Stimulated activated naive B cell treated with anti-CD40 and anti-IgM and Interleukin-4, amounts not matched to agents 10 μg/mL and 1 μg/mL and 100 μg/mL, for 72 hours (primary cell): ENCODE measurements around the gene DUS1L.

Experiments used
- ATAC-seq, 2 donors: fragments of 150-1000 bp; cut with Tn5 transposase; replicated peaks; 2 replicates each; pipeline ENCODE4 v1.10.0; 2021; ENCODE audit warnings: moderate library complexity in 1 of 2
- DNase-seq: peaks from one replicate; pipeline ENCODE4 v3.0.0; 2021
- H3K27ac Mint-ChIP-seq: one replicate; pipeline ENCODE4 v1.8.0; 2022; ENCODE audit warnings: mild to moderate bottlenecking, mixed read lengths
- H3K27me3 Mint-ChIP-seq, 2 donors: one replicate each; pipeline ENCODE4 v1.8.0; 2022; ENCODE audit warnings: mixed read lengths in 2 of 2
- H3K36me3 Mint-ChIP-seq, 2 donors: one replicate each; pipeline ENCODE4 v1.8.0; 2022; ENCODE audit warnings: mixed read lengths in 2 of 2, mild to moderate bottlenecking in 1 of 2
- H3K4me1 Mint-ChIP-seq, 2 donors: one replicate each; pipeline ENCODE4 v1.8.0; 2022; ENCODE audit warnings: mixed read lengths in 2 of 2, mild to moderate bottlenecking in 1 of 2
- H3K4me3 Mint-ChIP-seq, 2 donors: one replicate each; pipeline ENCODE4 v1.8.0; 2022; ENCODE audit warnings: mild to moderate bottlenecking in 2 of 2, mixed read lengths in 2 of 2, moderate library complexity in 1 of 2
- H3K9me3 Mint-ChIP-seq, 2 donors: one replicate each; pipeline ENCODE4 v1.8.0; 2022; ENCODE audit warnings: mixed read lengths in 2 of 2, mild to moderate bottlenecking in 1 of 2

Gene DUS1L

DNA sequence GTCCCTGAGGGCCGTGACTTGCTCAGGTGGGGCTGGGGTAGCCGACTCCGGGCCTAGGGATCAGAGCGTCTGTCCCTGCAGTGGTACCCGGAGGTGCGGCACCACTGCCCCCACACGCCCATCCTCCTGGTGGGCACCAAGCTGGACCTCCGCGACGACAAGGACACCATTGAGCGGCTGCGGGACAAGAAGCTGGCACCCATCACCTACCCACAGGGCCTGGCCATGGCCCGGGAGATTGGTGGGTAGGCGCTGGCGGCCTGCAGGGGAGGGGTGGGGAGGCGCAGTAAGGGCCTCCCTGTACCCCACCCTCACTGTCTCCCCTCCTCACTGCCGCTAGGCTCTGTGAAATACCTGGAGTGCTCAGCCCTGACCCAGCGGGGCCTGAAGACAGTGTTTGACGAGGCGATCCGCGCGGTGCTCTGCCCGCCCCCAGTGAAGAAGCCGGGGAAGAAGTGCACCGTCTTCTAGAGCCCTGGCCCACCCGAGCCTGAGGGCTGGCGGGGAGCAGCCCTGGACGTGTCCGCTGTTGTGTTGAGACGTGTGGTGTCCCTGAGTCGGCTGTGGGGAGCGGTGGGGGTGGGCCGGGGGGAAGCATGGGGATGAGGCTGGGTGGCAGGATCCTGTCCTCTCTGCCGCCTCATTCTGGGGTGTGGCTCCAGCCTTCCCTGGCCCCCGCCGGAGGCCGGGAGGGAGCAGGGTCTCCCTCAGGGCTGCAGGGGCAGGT is 32.1 kb downstream of the DUS1L start:
- Mint-ChIP-seq H3K4me3 (no peak overlapping the region), H3K27me3 (peaks cover 4 to 9% of the 10 kb centered on the region in 2 donors), H3K36me3 (peaks cover 15 to 20% of the 10 kb centered on the region in 2 donors), H3K27ac (no peak overlapping the region), H3K9me3 (no peaks in the 10 kb centered on the region), H3K4me1 (peaks cover 25 to 43% of the 10 kb centered on the region in 2 donors)
- ATAC-seq: no peak
- DNase-seq: no peak

DNA sequence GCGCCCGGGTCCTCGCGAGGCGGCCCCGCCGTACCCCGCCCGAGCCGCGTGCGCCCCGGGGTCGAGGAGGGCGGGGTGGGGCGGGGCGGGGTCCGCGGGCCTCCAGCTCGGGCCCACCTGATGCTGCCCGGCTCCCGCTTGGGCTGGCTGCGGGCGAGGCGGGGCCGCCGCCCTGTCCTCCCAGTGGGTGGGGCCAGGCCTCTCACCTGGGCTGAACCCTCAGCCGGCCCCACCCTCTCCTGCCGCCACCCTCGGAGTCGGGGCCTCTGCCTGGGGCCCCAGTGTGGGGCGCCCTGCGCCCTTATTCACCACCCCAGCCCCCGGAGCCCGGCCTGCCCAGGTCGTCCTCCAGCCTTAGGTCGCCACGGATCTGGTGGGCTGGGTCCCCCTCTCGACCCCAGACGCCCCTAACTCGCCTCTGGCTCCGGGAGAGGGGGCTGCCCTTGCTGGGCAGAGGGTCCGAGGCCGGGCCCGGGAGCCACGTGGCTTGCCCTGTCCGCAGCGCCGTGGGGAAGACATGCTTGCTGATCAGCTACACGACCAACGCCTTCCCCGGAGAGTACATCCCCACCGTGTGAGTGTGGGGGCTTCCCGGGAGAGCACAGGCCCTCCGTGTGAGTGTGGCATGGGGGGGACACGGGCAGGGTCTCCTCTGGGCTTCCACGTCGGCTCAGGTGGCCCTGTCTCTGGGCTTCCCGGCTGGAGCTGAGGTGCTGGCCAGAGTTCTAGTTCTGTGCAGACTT is 33.5 kb downstream of the DUS1L start:
- Mint-ChIP-seq H3K9me3 (no peaks in the 10 kb centered on the region), H3K36me3 (peaks cover 21 to 26% of the 10 kb centered on the region in 2 donors), H3K27ac (no peak overlapping the region), H3K4me1 (peaks cover 18 to 34% of the 10 kb centered on the region in 2 donors), H3K27me3 (peaks cover 4 to 21% of the 10 kb centered on the region in 2 donors), H3K4me3 (peak overlapping the region; percentile 47 to 55)
- ATAC-seq (peak; percentile 35 to 47), DNase-seq (no peak)

DNA sequence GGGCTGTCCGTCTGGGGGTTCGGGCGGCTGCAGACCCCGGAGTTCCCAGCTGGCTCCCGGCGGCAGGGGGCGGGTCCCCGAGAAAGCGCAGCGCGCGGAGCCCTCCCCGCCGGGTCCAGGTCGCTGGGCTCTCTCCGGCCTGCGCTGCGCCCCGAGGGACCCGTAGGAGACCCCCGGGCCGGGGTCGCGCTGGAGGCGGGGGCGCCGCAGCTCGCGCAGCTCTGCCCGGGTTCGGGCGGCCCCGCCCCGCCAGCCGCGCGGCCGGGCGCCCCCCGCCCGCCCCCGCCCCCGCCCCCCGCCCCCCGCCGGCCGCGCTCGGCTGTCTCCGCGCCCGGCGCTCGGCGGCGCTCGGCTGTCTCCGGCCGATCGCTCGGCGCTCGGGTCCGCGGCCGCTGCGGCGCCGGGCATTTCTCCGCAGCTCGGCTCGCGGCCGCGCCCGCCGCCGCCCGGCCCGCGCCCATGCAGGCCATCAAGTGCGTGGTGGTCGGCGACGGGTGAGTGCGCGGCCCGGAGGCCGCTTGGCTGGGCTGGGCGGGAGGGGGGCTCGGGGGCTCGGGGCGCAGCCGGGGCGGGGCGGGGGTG is 34.2 kb downstream of the DUS1L start, which contains the start of gene RAC3:
Gene RAC3 (plus strand): TSS at position 376 of the 582 bp plus-strand sequence. CDS start 84 bp downstream, at position 460.
- peaks cover 18 to 34% of the 10 kb centered on the region in 2 donors for H3K4me1 Mint-ChIP-seq
- H3K36me3 Mint-ChIP-seq: peaks cover 23 to 32% of the 10 kb centered on the region in 2 donors
- peak within 1 kb of the TSS; percentile 88 for H3K27ac Mint-ChIP-seq
- peaks cover 4 to 23% of the 10 kb centered on the region in 2 donors for H3K27me3 Mint-ChIP-seq
- H3K4me3 Mint-ChIP-seq: peak within 1 kb of the TSS; percentile 89
- peak; percentile 35 to 41 for ATAC-seq
- DNase-seq: no peak
- no peaks in the 10 kb centered on the region for H3K9me3 Mint-ChIP-seq

DNA sequence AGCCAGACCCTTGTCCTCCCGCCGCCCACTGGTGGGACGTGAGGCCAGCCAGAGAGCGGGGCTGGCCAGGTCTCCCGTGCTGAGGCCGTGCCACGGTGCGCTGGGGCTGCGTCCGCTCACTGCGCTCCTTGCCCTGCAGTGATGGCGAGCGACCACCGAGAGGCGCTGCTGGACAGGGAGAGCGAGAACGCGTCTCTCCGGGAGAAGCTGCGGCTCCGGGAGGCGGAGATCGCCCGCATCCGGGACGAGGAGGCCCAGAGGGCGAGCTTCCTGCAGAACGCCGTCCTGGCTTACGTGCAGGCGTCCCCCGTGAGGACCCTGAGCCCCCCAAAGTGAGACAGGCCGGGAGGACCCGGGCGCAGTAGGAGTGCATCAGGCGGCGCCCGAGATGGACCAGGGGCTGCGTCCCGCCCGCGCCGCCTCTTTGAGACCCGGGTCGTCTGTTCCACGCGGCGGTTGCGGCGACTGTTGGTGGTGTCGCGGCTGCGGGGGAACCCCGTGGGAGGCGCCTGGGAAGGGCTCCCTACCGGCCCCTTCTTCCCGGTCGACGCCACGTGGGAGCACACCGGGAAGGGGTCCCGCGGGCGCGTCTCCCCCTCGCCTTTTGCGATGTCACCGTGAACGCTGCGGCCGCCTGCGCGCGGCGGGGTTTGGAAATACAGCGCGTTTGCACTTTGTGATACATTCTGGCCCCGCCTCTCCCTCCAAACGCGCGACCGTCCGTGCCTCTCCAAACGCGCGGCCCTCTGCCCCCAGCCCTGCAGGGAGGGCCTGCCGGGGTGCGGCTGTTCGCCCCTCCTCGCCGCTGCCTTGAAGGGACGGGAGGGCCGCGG is 34.9 kb downstream of the DUS1L start:
- H3K27ac Mint-ChIP-seq: peak overlapping the region; percentile 88
- no peaks in the 10 kb centered on the region for H3K9me3 Mint-ChIP-seq
- H3K27me3 Mint-ChIP-seq: peaks cover 4 to 23% of the 10 kb centered on the region in 2 donors
- peaks cover 13 to 29% of the 10 kb centered on the region in 2 donors for H3K4me1 Mint-ChIP-seq
- ATAC-seq (peak; percentile 76 to 82), DNase-seq (peak; percentile 66)
- peak overlapping the region; percentile 89 for H3K4me3 Mint-ChIP-seq
- peaks cover 23 to 35% of the 10 kb centered on the region in 2 donors for H3K36me3 Mint-ChIP-seq

DNA sequence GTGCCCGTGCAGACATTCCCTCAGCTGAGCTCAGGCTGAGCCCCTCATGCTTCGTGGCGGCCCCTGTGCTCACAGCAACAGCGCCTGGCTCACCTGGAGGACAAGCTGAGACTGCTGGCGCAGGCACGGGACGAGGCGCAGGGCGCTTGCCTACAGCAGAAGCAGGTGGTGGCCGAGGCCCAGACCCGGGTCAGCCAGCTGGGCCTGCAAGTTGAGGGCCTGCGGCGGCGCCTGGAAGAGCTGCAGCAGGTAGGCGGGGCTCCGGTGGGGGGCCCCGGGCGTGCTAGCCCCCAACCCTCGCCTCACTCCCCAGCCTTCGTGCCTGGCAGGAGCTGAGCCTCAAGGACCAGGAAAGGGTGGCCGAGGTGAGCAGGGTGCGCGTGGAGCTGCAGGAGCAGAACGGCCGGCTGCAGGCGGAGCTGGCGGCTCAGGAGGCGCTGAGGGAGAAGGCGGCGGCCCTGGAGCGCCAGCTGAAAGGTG is 35.6 kb downstream of the DUS1L start:
- DNase-seq: no peak
- Mint-ChIP-seq H3K4me3 (peak overlapping the region; percentile 61 to 89), H3K27me3 (peaks cover 4 to 23% of the 10 kb centered on the region in 2 donors), H3K27ac (no peak overlapping the region), H3K36me3 (peaks cover 21 to 32% of the 10 kb centered on the region in 2 donors), H3K9me3 (no peaks in the 10 kb centered on the region), H3K4me1 (peaks cover 7 to 22% of the 10 kb centered on the region in 2 donors)
- no peak for ATAC-seq

DNA sequence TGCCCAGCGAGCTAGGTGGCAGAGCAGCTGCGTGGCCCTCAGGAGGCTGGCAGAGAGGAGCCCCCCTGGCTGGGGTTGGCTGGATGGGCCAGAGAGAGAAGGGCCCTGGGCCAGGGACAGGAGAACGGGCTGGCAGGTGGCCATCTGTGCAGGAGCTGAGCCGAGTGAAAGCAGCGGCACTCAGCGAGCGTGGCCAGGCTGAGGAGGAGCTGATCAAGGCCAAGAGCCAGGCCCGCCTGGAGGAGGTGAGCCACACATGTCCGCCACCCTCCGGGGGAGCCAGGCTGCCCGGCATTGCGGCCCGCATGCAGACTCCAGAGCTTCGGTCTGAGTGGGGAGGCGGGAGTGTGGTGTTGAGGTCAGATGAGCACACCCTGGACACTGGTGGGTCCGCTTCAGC is 36.2 kb downstream of the DUS1L start:
- Mint-ChIP-seq H3K9me3 (no peaks in the 10 kb centered on the region), H3K27ac (peak overlapping the region; percentile 42), H3K4me1 (peaks cover 6 to 20% of the 10 kb centered on the region in 2 donors), H3K4me3 (peak overlapping the region; percentile 61 to 89), H3K27me3 (peaks cover 4 to 23% of the 10 kb centered on the region in 2 donors), H3K36me3 (peaks cover 21 to 30% of the 10 kb centered on the region in 2 donors)
- no peak for ATAC-seq
- no peak for DNase-seq

DNA sequence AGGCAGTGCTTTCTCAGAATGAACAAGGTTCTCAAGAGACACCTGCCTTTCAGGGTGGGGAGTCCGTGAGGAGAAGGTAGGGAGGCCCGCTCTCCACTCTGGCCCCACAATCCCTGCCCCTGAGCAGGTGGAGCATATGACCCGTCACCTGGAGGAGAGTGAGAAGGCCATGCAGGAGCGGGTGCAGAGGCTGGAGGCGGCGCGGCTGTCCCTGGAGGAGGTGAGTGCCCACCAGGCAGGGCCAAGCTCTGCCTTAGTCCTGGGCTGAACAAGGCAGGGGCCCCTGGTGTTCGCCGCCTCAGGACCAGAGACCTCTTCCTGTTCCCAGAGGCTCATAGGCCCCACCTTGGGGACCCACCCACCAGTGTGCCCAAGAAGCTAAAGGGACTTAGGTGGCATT is 36.6 kb downstream of the DUS1L start:
- H3K36me3 Mint-ChIP-seq: peaks cover 21 to 30% of the 10 kb centered on the region in 2 donors
- peak overlapping the region in 1 of 2 donors; percentile 89 for H3K4me3 Mint-ChIP-seq
- H3K4me1 Mint-ChIP-seq: peaks cover 10 to 20% of the 10 kb centered on the region in 2 donors
- DNase-seq (no peak), ATAC-seq (no peak)
- H3K9me3 Mint-ChIP-seq: no peaks in the 10 kb centered on the region
- peaks cover 4 to 23% of the 10 kb centered on the region in 2 donors for H3K27me3 Mint-ChIP-seq
- H3K27ac Mint-ChIP-seq: no peak overlapping the region

DNA sequence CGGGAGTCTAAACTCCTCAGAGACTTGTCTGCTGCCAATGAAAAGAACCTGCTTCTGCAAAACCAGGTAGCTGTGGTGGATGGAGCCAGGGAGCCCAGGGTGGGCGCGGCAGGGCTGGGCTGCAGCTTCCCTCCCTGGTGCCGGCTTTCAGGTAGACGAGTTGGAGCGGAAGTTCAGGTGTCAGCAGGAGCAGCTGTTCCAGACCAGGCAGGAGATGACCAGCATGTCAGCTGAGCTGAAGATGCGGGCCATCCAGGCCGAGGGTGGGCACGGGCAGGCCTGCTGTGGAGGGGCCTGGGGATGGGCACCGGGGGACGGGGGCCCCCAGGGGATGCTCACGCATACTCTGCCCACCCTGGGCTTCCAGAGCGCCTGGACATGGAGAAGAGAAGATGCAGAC is 37.4 kb downstream of the DUS1L start:
- Mint-ChIP-seq H3K4me3 (no peak overlapping the region), H3K27ac (no peak overlapping the region), H3K36me3 (peaks cover 21 to 30% of the 10 kb centered on the region in 2 donors), H3K4me1 (peaks cover 13 to 24% of the 10 kb centered on the region in 2 donors), H3K27me3 (peaks cover 4 to 23% of the 10 kb centered on the region in 2 donors), H3K9me3 (no peaks in the 10 kb centered on the region)
- no peak for DNase-seq
- no peak for ATAC-seq

DNA sequence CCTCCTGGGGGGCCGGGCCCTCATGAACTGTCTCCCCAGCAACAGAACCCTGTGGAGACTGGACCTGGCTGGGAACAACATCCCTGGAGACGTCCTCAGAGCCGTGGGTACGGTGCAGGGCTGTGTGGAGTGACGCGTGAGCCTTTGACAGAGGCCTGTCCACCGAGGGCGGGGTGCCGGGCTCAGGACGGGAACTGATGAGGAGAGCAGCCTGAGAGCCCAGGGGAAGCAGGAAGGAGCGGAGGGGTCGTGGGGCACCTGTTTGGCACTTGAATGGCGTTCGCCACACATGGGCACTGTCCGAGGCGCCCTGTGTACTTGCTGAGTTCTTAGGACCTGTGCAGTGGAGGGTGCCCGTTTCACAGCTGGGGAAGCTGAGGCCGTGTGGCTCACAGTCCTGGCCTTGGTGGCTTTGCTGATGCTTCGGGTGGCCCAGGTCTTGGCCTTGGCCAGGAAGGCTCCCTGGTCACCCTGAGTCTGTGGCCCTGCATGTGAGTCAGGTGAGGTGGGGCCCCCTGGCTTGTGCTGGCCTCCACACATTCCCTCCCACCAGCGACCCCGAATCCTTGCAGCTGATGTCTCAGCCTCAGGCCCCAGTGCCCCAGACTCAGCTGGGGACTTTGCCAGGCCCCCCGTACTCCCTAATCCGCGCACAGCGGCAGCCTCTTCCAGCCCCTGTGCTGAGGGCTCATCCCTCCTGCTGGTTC is 40.0 kb downstream of the DUS1L start:
- no peak overlapping the region for H3K4me3 Mint-ChIP-seq
- H3K4me1 Mint-ChIP-seq: peaks cover 25 to 38% of the 10 kb centered on the region in 2 donors
- DNase-seq (no peak), ATAC-seq (no peak)
- H3K27ac Mint-ChIP-seq: peak overlapping the region; percentile 31
- H3K36me3 Mint-ChIP-seq: peaks cover 20 to 30% of the 10 kb centered on the region in 2 donors
- peaks cover 4 to 23% of the 10 kb centered on the region in 2 donors for H3K27me3 Mint-ChIP-seq
- H3K9me3 Mint-ChIP-seq: no peaks in the 10 kb centered on the region

DNA sequence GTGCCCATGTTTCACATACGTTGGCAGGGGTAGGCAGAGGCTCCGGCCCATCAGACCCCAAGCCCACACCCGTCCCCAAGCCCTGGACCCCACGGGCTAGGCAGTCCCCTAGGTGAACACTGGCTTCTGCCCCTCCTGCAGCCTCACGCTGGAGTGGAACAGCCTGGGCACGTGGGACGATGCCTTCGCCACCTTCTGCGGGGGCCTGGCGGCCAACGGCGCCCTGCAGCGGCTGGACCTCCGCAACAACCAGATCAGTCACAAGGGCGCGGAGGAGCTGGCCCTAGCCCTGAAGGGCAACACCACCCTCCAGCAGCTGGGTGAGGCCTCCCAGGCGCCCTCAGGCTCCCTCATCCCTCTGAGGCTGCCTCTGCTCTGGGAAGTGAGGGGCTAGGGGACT is 40.7 kb downstream of the DUS1L start:
- no peak overlapping the region for H3K27ac Mint-ChIP-seq
- H3K4me1 Mint-ChIP-seq: peaks cover 26 to 41% of the 10 kb centered on the region in 2 donors
- no peaks in the 10 kb centered on the region for H3K9me3 Mint-ChIP-seq
- H3K36me3 Mint-ChIP-seq: peaks cover 20 to 30% of the 10 kb centered on the region in 2 donors
- no peak for DNase-seq
- H3K27me3 Mint-ChIP-seq: peaks cover 4 to 21% of the 10 kb centered on the region in 2 donors
- H3K4me3 Mint-ChIP-seq: no peak overlapping the region
- no peak for ATAC-seq

DNA sequence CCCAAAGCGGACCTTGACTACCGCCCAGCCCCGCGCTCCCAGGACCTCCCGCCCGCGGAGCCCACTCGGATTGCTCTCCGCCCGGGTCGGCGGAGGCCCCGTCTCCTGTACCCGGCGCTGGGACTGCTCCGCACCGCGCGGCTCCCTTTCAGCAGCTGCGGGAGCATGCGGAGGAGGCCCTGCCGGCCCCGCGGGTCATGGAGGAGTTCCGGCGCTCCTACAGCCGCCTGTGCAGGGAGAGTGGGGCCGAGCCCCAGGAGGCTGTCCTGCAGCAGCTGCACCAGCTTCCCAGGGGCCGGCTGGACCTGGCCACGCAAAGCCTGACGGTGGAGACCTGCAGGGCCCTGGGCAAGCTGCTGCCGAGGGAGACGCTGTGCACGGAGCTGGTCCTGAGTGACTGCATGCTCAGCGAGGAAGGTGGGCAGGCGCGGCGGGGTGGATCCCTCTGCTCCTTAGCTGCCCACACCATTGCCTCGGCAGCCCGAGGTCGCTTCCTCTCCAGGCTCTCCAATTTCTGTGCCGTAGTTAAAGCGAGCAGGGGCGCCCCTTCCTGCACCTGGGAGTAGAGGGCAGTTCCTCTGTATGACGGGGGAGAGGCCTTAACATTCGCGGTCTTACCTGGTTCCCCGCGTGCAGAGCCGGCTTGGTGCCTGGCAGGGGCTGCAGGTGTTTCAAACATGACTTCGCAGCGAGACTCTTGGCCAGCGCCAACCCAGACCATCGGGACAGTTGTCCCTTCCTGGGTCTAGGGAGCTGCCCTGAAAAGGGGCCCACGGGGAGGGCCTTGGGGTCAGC is 42.0 kb downstream of the DUS1L start:
- peak; percentile 2 to 5 for ATAC-seq
- H3K36me3 Mint-ChIP-seq: peaks cover 15 to 22% of the 10 kb centered on the region in 2 donors
- no peak for DNase-seq
- no peaks in the 10 kb centered on the region for H3K9me3 Mint-ChIP-seq
- peaks cover 0 to 13% of the 10 kb centered on the region in 2 donors for H3K27me3 Mint-ChIP-seq
- peak overlapping the region; percentile 81 to 91 for H3K4me3 Mint-ChIP-seq
- H3K27ac Mint-ChIP-seq: no peak overlapping the region
- peaks cover 23 to 33% of the 10 kb centered on the region in 2 donors for H3K4me1 Mint-ChIP-seq

DNA sequence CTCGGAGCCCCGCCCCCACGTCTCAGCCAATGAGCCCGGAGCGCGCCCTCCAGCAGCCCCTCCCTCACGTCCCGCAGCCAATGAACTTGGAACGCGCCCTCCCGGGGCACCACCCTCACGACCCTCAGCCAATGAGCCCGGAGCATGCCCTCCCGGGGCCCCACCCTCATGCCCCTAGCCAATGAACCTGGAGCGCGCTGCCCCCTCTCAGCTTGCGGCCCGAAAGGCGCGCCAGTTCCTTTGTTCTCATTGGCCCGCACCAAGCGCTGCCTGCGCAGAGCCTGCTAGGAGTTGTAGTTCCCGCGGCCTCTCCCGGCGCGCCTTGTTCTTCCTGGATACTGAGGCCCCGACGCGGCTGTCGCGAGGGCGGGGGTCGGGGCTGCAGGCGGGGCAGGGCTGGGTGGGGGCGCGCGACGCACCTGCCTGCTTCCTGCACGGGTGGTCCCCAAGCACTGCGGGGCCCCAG is 42.6 kb downstream of the DUS1L start, which contains the start of gene LRRC45:
Gene LRRC45 (plus strand): TSS at position 325 of the 466 bp plus-strand sequence. CDS start 339 bp downstream, outside the sequence.
- H3K27me3 Mint-ChIP-seq: peaks cover 0 to 11% of the 10 kb centered on the region in 2 donors
- H3K4me1 Mint-ChIP-seq: peaks cover 23 to 33% of the 10 kb centered on the region in 2 donors
- peak within 1 kb of the TSS; percentile 76 for H3K27ac Mint-ChIP-seq
- H3K4me3 Mint-ChIP-seq: peak within 1 kb of the TSS; percentile 88 to 91
- peaks cover 15 to 22% of the 10 kb centered on the region in 2 donors for H3K36me3 Mint-ChIP-seq
- peak; percentile 93 to 95 for ATAC-seq
- DNase-seq: peak; percentile 100
- H3K9me3 Mint-ChIP-seq: no peaks in the 10 kb centered on the region
